ENCODE results near the gene FAM204A. TPM values are rescaled to one million over a fixed set of nuclear protein-coding genes. Genes with fewer than 3 reads are reported as not detected.

Gene FAM204A
- total RNA-seq, 4 donors from 2014 or later: 45.7 to 65.2 (median 55.0) TPM

- Histone ChIP-seq H3K36me3 (no peaks in the 10 kb centered on the region), H3K4me1 (peaks cover 12 to 18% of the 10 kb centered on the region in 2 donors), H3K27ac (no peak overlapping the region), H3K9me3 (no peaks in the 10 kb centered on the region), H3K27me3 (no peaks in the 10 kb centered on the region), H3K4me3 (replicated peaks in 1 of 3) (no peak overlapping the region)
- TF ChIP-seq CTCF (IDR thresholded peaks at IDR 0.05) (no peak), POLR2A (IDR thresholded peaks at IDR 0.05) (no peak)
- WGBS, 2 donors: 94 to 97% methylated on average over 5 of the region's 5 CpGs
- no peak for DNase-seq
- intact Hi-C loops (cut with DNase I): no loop called here
Observed at GRCh38 chr10:118343115-118343514, 991 bp upstream of the FAM204A start.

- Histone ChIP-seq H3K27ac (peak overlapping the region in 2 of 3 donors; percentile 20 to 48), H3K4me1 (peaks cover 12 to 18% of the 10 kb centered on the region in 2 donors), H3K4me3 (replicated peaks in 1 of 3) (peak overlapping the region in 2 of 3 donors; percentile 75 to 91), H3K36me3 (no peaks in the 10 kb centered on the region), H3K9me3 (no peaks in the 10 kb centered on the region), H3K27me3 (no peaks in the 10 kb centered on the region)
- 40 to 43% methylated on average over 7 of the region's 7 CpGs for WGBS, 2 donors
- DNase-seq: peak; percentile 2 to 12
- intact Hi-C loops (cut with DNase I): no loop called here
- TF ChIP-seq POLR2A (IDR thresholded peaks at IDR 0.05): no peak
- TF ChIP-seq CTCF (IDR thresholded peaks at IDR 0.05): no peak
Observed at GRCh38 chr10:118342638-118343020, 505 bp upstream of the FAM204A start.

GRCh38 chr10:118340486-118340885 is 1.6 kb downstream of the FAM204A start:
- WGBS, 2 donors: 91 to 98% methylated on average over 2 of the region's 2 CpGs
- Histone ChIP-seq H3K4me3 (replicated peaks in 1 of 3) (no peak overlapping the region), H3K27ac (no peak overlapping the region), H3K36me3 (peaks cover 0 to 8% of the 10 kb centered on the region in 2 donors), H3K27me3 (no peaks in the 10 kb centered on the region), H3K9me3 (no peaks in the 10 kb centered on the region), H3K4me1 (peaks cover 12 to 18% of the 10 kb centered on the region in 2 donors)
- TF ChIP-seq POLR2A (IDR thresholded peaks at IDR 0.05): no peak
- no peak for TF ChIP-seq CTCF (IDR thresholded peaks at IDR 0.05)
- DNase-seq: no peak
- intact Hi-C loops (cut with DNase I): no loop called here

- H3K27ac ChIP-seq: no peak overlapping the region
- no peak overlapping the region for H3K4me3 ChIP-seq (replicated peaks in 1 of 3)
- H3K9me3 ChIP-seq: no peaks in the 10 kb centered on the region
- no peak for DNase-seq
- intact Hi-C loops (cut with DNase I): no loop called here
- H3K27me3 ChIP-seq: no peaks in the 10 kb centered on the region
- H3K36me3 ChIP-seq: peaks cover 9 to 12% of the 10 kb centered on the region in 2 donors
- TF ChIP-seq POLR2A (IDR thresholded peaks at IDR 0.05) (no peak), CTCF (IDR thresholded peaks at IDR 0.05) (no peak)
- H3K4me1 ChIP-seq: peaks cover 12 to 18% of the 10 kb centered on the region in 2 donors
- WGBS, 2 donors: 70 to 86% methylated on average over 3 of the region's 3 CpGs
Observed at GRCh38 chr10:118339111-118339510, 3.0 kb downstream of the FAM204A start.

GRCh38 chr10:118337356-118337755 is 4.8 kb downstream of the FAM204A start:
- Histone ChIP-seq H3K9me3 (no peaks in the 10 kb centered on the region), H3K4me3 (replicated peaks in 1 of 3) (no peak overlapping the region), H3K36me3 (peaks cover 11 to 12% of the 10 kb centered on the region in 2 donors), H3K27ac (no peak overlapping the region), H3K27me3 (no peaks in the 10 kb centered on the region), H3K4me1 (peaks cover 23 to 29% of the 10 kb centered on the region in 2 donors)
- TF ChIP-seq CTCF (IDR thresholded peaks at IDR 0.05): no peak
- no peak for TF ChIP-seq POLR2A (IDR thresholded peaks at IDR 0.05)
- DNase-seq: no peak
- 92 to 93% methylated on average over 1 of the region's 1 CpG for WGBS, 2 donors
- intact Hi-C loops (cut with DNase I): no loop called here
